ENCODE data around the gene WDFY3.
"Not testable (repeated sequence)": the region's sequence is repeated elsewhere in the genome, so short reads cannot be mapped to it uniquely, and the experiment has no call there.

DNA sequence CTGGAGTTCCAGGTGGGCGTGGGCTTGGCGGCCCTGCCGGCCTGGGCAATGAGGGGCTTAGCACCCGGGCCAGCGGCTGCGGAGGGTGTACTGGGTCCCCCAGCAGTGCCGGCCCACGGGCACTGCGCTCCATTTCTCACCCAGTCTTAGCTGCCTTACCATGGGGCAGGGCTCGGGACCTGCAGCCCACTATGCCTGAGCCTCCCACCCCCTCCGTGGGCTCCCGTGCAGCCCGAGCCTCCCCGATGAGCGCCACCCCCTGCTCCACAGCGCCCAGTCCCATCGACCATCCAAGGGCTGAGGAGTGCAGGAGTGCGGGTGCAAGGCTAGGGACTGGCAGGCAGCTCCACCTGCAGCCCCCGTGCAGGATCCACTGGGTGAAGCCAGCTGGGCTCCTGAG, 301.7 kb downstream of the WDFY3 start:
- TF ChIP-seq JUND (IDR thresholded peaks at IDR 0.05); RAD21 (IDR thresholded peaks at IDR 0.05; ENCODE audit: low read depth); SIN3A (IDR thresholded peaks at IDR 0.05; ENCODE audit: low read depth); ZNF274 (IDR thresholded peaks at IDR 0.05; ENCODE audit: low read depth, low read length); POLR2A (IDR thresholded peaks at IDR 0.05; ENCODE audit: borderline replicate concordance, extremely low read depth, insufficient read depth, insufficient read length); POLR2AphosphoS5 (IDR thresholded peaks at IDR 0.05; ENCODE audit: low read depth, low read length); TCF7L2 (IDR thresholded peaks at IDR 0.05; ENCODE audit: borderline replicate concordance, extremely low read depth, insufficient read depth, insufficient read length); ZFX (IDR thresholded peaks at IDR 0.05); CEBPB (IDR thresholded peaks at IDR 0.05; ENCODE audit: low read depth); YY1 (IDR thresholded peaks at IDR 0.05; ENCODE audit: extremely low read depth, insufficient replicate concordance, low read depth, low read length): not testable (repeated sequence)
- TF ChIP-seq, protein P1, sequence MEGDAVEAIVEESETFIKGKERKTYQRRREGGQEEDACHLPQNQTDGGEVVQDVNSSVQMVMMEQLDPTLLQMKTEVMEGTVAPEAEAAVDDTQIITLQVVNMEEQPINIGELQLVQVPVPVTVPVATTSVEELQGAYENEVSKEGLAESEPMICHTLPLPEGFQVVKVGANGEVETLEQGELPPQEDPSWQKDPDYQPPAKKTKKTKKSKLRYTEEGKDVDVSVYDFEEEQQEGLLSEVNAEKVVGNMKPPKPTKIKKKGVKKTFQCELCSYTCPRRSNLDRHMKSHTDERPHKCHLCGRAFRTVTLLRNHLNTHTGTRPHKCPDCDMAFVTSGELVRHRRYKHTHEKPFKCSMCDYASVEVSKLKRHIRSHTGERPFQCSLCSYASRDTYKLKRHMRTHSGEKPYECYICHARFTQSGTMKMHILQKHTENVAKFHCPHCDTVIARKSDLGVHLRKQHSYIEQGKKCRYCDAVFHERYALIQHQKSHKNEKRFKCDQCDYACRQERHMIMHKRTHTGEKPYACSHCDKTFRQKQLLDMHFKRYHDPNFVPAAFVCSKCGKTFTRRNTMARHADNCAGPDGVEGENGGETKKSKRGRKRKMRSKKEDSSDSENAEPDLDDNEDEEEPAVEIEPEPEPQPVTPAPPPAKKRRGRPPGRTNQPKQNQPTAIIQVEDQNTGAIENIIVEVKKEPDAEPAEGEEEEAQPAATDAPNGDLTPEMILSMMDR (IDR thresholded peaks at IDR 0.05 in 2 of 3, conservative IDR thresholded peaks at IDR 0.05 in 1 of 3; ENCODE audit: borderline replicate concordance in 1 of 3, insufficient read depth in 1 of 3, low read depth in 2 of 3, low read length in 2 of 3), result not testable (repeated sequence)
- TF ChIP-seq, protein P2, sequence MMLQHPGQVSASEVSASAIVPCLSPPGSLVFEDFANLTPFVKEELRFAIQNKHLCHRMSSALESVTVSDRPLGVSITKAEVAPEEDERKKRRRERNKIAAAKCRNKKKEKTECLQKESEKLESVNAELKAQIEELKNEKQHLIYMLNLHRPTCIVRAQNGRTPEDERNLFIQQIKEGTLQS (IDR thresholded peaks at IDR 0.05), result not testable (repeated sequence)

Data from HCT116 (cell line).